LoVo (cell line): Measurements from ENCODE around the gene RAB4A.
"Not testable (repeated sequence)": the region's sequence is repeated elsewhere in the genome, so short reads cannot be mapped to it uniquely, and the experiment has no call there.

Experiments used
- DNase-seq: peaks from one replicate; pipeline ENCODE4 v3.0.0-alpha.2; 2016; ENCODE audit warnings: low spot score

The RAB4A gene

GRCh38 chr1:229272164-229273158 is 1.6 kb downstream of the RAB4A start:
- DNase-seq: no peak

GRCh38 chr1:229273507-229274232 is 2.8 kb downstream of the RAB4A start:
- DNase-seq: peak; percentile 38

GRCh38 chr1:229275005-229275404 is 4.1 kb downstream of the RAB4A start:
- DNase-seq: no peak

- no peak for DNase-seq
These were observed 7.3 kb downstream of the RAB4A start for GRCh38 chr1:229278120-229278741.

GRCh38 chr1:229279242-229279641 is 8.3 kb downstream of the RAB4A start:
- no peak for DNase-seq

- no peak for DNase-seq
These were observed 9.3 kb downstream of the RAB4A start for GRCh38 chr1:229280037-229280828.

GRCh38 chr1:229280921-229281320 is 10.0 kb downstream of the RAB4A start:
- DNase-seq: peak; percentile 24

GRCh38 chr1:229281339-229281926 is 10.5 kb downstream of the RAB4A start:
- no peak for DNase-seq

GRCh38 chr1:229282295-229282823 is 11.4 kb downstream of the RAB4A start:
- no peak for DNase-seq

- no peak for DNase-seq
These were observed 12.3 kb downstream of the RAB4A start for GRCh38 chr1:229283183-229283611.

GRCh38 chr1:229284887-229285286 is 14.0 kb downstream of the RAB4A start:
- no peak for DNase-seq

- DNase-seq: no peak
These were observed 14.5 kb downstream of the RAB4A start for GRCh38 chr1:229285440-229285839.

GRCh38 chr1:229286099-229286766 is 15.3 kb downstream of the RAB4A start:
- no peak for DNase-seq

GRCh38 chr1:229287267-229287666 is 16.4 kb downstream of the RAB4A start:
- no peak for DNase-seq

- DNase-seq: no peak
These were observed 17.6 kb downstream of the RAB4A start for GRCh38 chr1:229288516-229288915.

- DNase-seq: not testable (repeated sequence)
These were observed 20.8 kb downstream of the RAB4A start for GRCh38 chr1:229291686-229292085.

GRCh38 chr1:229293528-229294204 is 22.8 kb downstream of the RAB4A start:
- DNase-seq: no peak

- DNase-seq: no peak
These were observed 24.8 kb downstream of the RAB4A start for GRCh38 chr1:229295745-229296144.

- DNase-seq: no peak
These were observed 25.6 kb downstream of the RAB4A start for GRCh38 chr1:229296541-229296941.

- no peak for DNase-seq
These were observed 26.8 kb downstream of the RAB4A start for GRCh38 chr1:229297746-229298145.
